Measurements from ENCODE around the gene COL18A1. TPM values are rescaled to one million over a fixed set of nuclear protein-coding genes. Genes with fewer than 3 reads are reported as not detected.

Gene COL18A1
- total and polyA plus RNA-seq, 2 of the 8 experiments (the other 6 are each of a cell fraction or from before 2014, with no cell fraction given), result 145 to 201 TPM

DNA sequence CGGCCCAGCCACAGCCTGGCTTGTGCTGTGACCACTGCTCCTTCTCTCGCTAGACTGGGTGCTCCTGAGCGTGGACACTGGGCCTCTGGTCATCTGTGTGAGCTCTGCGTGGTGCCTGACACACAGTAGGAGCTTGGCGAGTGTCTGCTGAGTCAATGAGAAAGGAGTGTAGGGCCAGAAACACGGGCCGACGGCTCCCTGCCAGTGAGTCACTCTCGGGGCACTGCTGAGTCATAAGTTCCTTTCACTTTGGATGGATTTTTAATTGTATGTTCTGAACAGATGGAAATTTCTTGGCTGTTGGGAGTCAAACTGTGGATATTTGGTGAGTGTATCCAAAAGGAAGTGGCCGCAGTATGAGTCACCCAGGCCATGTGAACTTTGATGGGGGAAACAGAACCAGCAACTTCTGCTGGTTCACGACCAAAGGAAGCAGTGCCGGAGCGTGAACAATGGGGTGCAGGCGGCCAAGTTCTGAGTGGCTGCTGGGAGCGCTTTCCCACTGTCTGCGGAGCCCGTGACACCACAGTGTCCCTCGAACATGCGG, 41.0 kb upstream of the COL18A1 start (continued):
- TF ChIP-seq POU5F1 (IDR thresholded peaks at IDR 0.05; ENCODE audit: low read depth, low read length) (no peak), RFX5 (IDR thresholded peaks at IDR 0.05; ENCODE audit: borderline replicate concordance, low read depth, low read length) (no peak), SP4 (IDR thresholded peaks at IDR 0.05; ENCODE audit: low read length) (no peak), MAFK (IDR thresholded peaks at IDR 0.05; ENCODE audit: low read depth, low read length) (peak; percentile 37; the same call in 1 of the 2 replicates), PHF8 (conservative IDR thresholded peaks at IDR 0.05; ENCODE audit: low read depth, low read length) (no peak), CHD1 (IDR thresholded peaks at IDR 0.05; ENCODE audit: low read depth, low read length) (no peak), ASH2L (IDR thresholded peaks at IDR 0.05; ENCODE audit: low read length) (no peak), NRF1 (IDR thresholded peaks at IDR 0.05; ENCODE audit: low read depth, low read length) (no peak), YY1 (IDR thresholded peaks at IDR 0.05; ENCODE audit: low read depth, low read length) (no peak), JUND (IDR thresholded peaks at IDR 0.05; ENCODE audit: low read length) (peak; percentile 53; the same call in 1 of the 2 replicates), BACH1 (IDR thresholded peaks at IDR 0.05; ENCODE audit: low read length) (peak; percentile 75)
- TF ChIP-seq, protein P1, sequence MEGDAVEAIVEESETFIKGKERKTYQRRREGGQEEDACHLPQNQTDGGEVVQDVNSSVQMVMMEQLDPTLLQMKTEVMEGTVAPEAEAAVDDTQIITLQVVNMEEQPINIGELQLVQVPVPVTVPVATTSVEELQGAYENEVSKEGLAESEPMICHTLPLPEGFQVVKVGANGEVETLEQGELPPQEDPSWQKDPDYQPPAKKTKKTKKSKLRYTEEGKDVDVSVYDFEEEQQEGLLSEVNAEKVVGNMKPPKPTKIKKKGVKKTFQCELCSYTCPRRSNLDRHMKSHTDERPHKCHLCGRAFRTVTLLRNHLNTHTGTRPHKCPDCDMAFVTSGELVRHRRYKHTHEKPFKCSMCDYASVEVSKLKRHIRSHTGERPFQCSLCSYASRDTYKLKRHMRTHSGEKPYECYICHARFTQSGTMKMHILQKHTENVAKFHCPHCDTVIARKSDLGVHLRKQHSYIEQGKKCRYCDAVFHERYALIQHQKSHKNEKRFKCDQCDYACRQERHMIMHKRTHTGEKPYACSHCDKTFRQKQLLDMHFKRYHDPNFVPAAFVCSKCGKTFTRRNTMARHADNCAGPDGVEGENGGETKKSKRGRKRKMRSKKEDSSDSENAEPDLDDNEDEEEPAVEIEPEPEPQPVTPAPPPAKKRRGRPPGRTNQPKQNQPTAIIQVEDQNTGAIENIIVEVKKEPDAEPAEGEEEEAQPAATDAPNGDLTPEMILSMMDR (IDR thresholded peaks at IDR 0.05; ENCODE audit: control extremely low read depth in 1 of 3, insufficient read depth in 1 of 3, low read depth in 1 of 3, low read length in 3 of 3), result no peak

All from H1 (cell line).